NB4 (cell line): Measurements from ENCODE around the gene NETO1.

Source experiments
- MYC ChIP-seq: IDR thresholded peaks from 2 replicates; pipeline ENCODE4 v1.6.1; 2011; ENCODE audit warnings: low read depth, low read length
- POLR2A ChIP-seq: IDR thresholded peaks from 2 replicates; pipeline ENCODE4 v1.6.1; 2011; ENCODE audit warnings: mild to moderate bottlenecking; ENCODE audit not compliant: insufficient read length; ENCODE audit errors: extremely low read depth
- TF ChIP-seq, protein P1 (sequence below): IDR thresholded peaks from one replicate; pipeline ENCODE4 v1.5.1; 2012; ENCODE audit warnings: low read depth, low read length
- TF ChIP-seq, protein P2 (sequence below): IDR thresholded peaks from 2 replicates; pipeline ENCODE4 v1.6.1; 2011; ENCODE audit warnings: low read depth, low read length

- TF ChIP-seq, protein P1, sequence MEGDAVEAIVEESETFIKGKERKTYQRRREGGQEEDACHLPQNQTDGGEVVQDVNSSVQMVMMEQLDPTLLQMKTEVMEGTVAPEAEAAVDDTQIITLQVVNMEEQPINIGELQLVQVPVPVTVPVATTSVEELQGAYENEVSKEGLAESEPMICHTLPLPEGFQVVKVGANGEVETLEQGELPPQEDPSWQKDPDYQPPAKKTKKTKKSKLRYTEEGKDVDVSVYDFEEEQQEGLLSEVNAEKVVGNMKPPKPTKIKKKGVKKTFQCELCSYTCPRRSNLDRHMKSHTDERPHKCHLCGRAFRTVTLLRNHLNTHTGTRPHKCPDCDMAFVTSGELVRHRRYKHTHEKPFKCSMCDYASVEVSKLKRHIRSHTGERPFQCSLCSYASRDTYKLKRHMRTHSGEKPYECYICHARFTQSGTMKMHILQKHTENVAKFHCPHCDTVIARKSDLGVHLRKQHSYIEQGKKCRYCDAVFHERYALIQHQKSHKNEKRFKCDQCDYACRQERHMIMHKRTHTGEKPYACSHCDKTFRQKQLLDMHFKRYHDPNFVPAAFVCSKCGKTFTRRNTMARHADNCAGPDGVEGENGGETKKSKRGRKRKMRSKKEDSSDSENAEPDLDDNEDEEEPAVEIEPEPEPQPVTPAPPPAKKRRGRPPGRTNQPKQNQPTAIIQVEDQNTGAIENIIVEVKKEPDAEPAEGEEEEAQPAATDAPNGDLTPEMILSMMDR = no peak
- TF ChIP-seq, protein P2, sequence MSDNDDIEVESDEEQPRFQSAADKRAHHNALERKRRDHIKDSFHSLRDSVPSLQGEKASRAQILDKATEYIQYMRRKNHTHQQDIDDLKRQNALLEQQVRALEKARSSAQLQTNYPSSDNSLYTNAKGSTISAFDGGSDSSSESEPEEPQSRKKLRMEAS = no peak
- TF ChIP-seq POLR2A (no peak), MYC (no peak)
Measured at GRCh38 chr18:72742002-72742401, 125.8 kb downstream of the NETO1 start.
